HepG2 (cell line): ENCODE data around the gene SNRNP48. TPM values are rescaled to one million over a fixed set of nuclear protein-coding genes. Genes with fewer than 3 reads are reported as not detected.

Source experiments
- ATM ChIP-seq: fragments of 450-650 bp; IDR thresholded peaks from 2 replicates; pipeline ENCODE4 v1.7.1; 2017; ENCODE audit warnings: mild to moderate bottlenecking, borderline replicate concordance
- BATF2 ChIP-seq: sonication (generic); formaldehyde crosslinking; IDR thresholded peaks from 2 replicates; pipeline ENCODE4 v1.8.0; 2022; ENCODE audit warnings: mild to moderate bottlenecking, missing genetic modification reagents, moderate library complexity
- DMTF1 ChIP-seq: sonication (generic); formaldehyde crosslinking; IDR thresholded peaks from 2 replicates; pipeline ENCODE4 v1.4.0; 2020; ENCODE audit warnings: mild to moderate bottlenecking, missing genetic modification reagents
- EEA1 ChIP-seq: sonication (generic); formaldehyde crosslinking; IDR thresholded peaks from 2 replicates; pipeline ENCODE4 v1.5.1; 2020; ENCODE audit warnings: mild to moderate bottlenecking, missing genetic modification reagents, borderline replicate concordance
- FOXP4 ChIP-seq: sonication (generic); formaldehyde crosslinking; IDR thresholded peaks from 2 replicates; pipeline ENCODE4 v1.4.0; 2020; ENCODE audit warnings: missing genetic modification reagents
- KLF12 ChIP-seq: sonication (generic); formaldehyde crosslinking; IDR thresholded peaks from 2 replicates; pipeline ENCODE4 v1.4.0; 2020; ENCODE audit warnings: missing genetic modification reagents, borderline replicate concordance
- MBD4 ChIP-seq: IDR thresholded peaks from 2 replicates; pipeline ENCODE4 v1.6.1; 2012; ENCODE audit warnings: low read length, inconsistent platforms, borderline replicate concordance
- MXD3 ChIP-seq: IDR thresholded peaks from 2 replicates; pipeline ENCODE4 v1.6.1; 2016; ENCODE audit warnings: mild to moderate bottlenecking, missing biosample characterization, missing genetic modification reagents
- NFAT5 ChIP-seq: sonication (generic); formaldehyde crosslinking; IDR thresholded peaks from 2 replicates; pipeline ENCODE4 v1.4.0; 2020; ENCODE audit warnings: missing genetic modification reagents
- POLR2G ChIP-seq: fragments of 200-400 bp; formaldehyde crosslinking; IDR thresholded peaks from 2 replicates; pipeline ENCODE4 v1.6.1; 2018; ENCODE audit warnings: mild to moderate bottlenecking, low read depth, low read length, moderate library complexity
- SOX13 ChIP-seq, 3 experiments: fragments of 450-650 bp in 1 of 3; sonication (generic) in 1 of 3; formaldehyde crosslinking in 1 of 3; IDR thresholded peaks in 2 of 3; conservative IDR thresholded peaks in 1 of 3; 2 replicates each; pipeline versions ENCODE4 v1.5.0 to v1.6.1; 2016 to 2020; ENCODE audit warnings: antibody characterized with exemption in 1 of 3, mild to moderate bottlenecking in 1 of 3, missing compliant biosample characterization in 1 of 3, missing genetic modification reagents in 1 of 3, moderate library complexity in 1 of 3
- TOE1 ChIP-seq: sonication (generic); formaldehyde crosslinking; IDR thresholded peaks from 2 replicates; pipeline ENCODE4 v1.4.0; 2020; ENCODE audit warnings: mild to moderate bottlenecking, missing genetic modification reagents
- TP53 ChIP-seq: sonication (generic); formaldehyde crosslinking; conservative IDR thresholded peaks from 2 replicates; pipeline ENCODE4 v1.4.0; 2020; ENCODE audit warnings: missing genetic modification reagents
- ZBTB20 ChIP-seq: sonication (generic); formaldehyde crosslinking; IDR thresholded peaks from 2 replicates; pipeline ENCODE4 v1.8.1; 2023; ENCODE audit warnings: missing genetic modification reagents, low read depth, mild to moderate bottlenecking, borderline replicate concordance
- ZBTB43 ChIP-seq: sonication (generic); formaldehyde crosslinking; conservative IDR thresholded peaks from 2 replicates; pipeline ENCODE4 v1.4.0; 2020; ENCODE audit warnings: missing genetic modification reagents
- ZFAT ChIP-seq: sonication (generic); formaldehyde crosslinking; conservative IDR thresholded peaks from 2 replicates; pipeline ENCODE4 v1.8.1; 2023; ENCODE audit warnings: missing genetic modification reagents, inconsistent platforms
- ZNF33B ChIP-seq: sonication (generic); formaldehyde crosslinking; IDR thresholded peaks from 2 replicates; pipeline ENCODE4 v1.5.1; 2020; ENCODE audit warnings: mild to moderate bottlenecking, missing genetic modification reagents
- polyA plus RNA-seq, 8 experiments: library from polyadenylated mRNA; depleted of rRNA in 3 of 8; stranded (reverse) in 7 of 8; unstranded in 1 of 8; fragments of >200 nt; fragmentation: Illumina TruSeq in 4 of 8; extraction: Trizol in 4 of 8; gene quantifications; 2 replicates each; pipeline versions ENCODE4 v1.2.1 to v1.2.3, GENCODE V29; 2011 to 2016; ENCODE audit warnings: low read depth in 4 of 8, missing spikeins in 1 of 8, mixed read lengths in 1 of 8; ENCODE audit not compliant: insufficient read depth in 1 of 8
- total RNA-seq, 5 experiments: library from RNA; depleted of rRNA; stranded (reverse); fragments of >200 nt; fragmentation: Illumina TruSeq; extraction: Trizol; gene quantifications; 2 replicates each; pipeline ENCODE4 v1.2.3, GENCODE V29; 2016; ENCODE audit warnings: low read depth in 1 of 5

The SNRNP48 gene
- total and polyA plus RNA-seq, 2 of the 13 experiments (the other 11 are each of a cell fraction or from before 2014, with no cell fraction given) = 17.5 to 47.5 TPM

- TF ChIP-seq POLR2G (no peak), ATM (no peak), NFAT5 (no peak), TP53 (CRISPR knock-in tag) (no peak), EEA1 (CRISPR knock-in tag) (no peak), ZNF33B (CRISPR knock-in tag) (no peak), MXD3 (no peak), TOE1 (CRISPR knock-in tag) (0 out of 2 replicates have a peak, but pooled peaks have one; percentile 76), ZFAT (CRISPR knock-in tag) (no peak), MBD4 (no peak), KLF12 (no peak; the same call in 1 of the 2 replicates), SOX13 (IDR thresholded peaks at IDR 0.05) (no peak), SOX13 (CRISPR knock-in tag; conservative IDR thresholded peaks at IDR 0.05 in 1 of 2, IDR thresholded peaks at IDR 0.05 in 1 of 2) (peak in 1 of 2 experiments; percentile 80; a peak in 2 of 4 replicates), BATF2 (CRISPR knock-in tag) (no peak), FOXP4 (peak; percentile 30; the same call in 1 of the 2 replicates), ZBTB20 (CRISPR knock-in tag) (no peak), ZBTB43 (CRISPR knock-in tag) (no peak), DMTF1 (CRISPR knock-in tag) (no peak)
Measured at GRCh38 chr6:7550433-7550801, 39.6 kb upstream of the SNRNP48 start (continued).
